Measurements from ENCODE around the gene STRN4. TPM values are rescaled to one million over a fixed set of nuclear protein-coding genes. Genes with fewer than 3 reads are reported as not detected.

STRN4 gene
- total RNA-seq, 1 experiment from 2014 or later: 107 TPM

GRCh38 chr19:46722004-46722380, 24.3 kb downstream of the STRN4 start (continued):
- TF ChIP-seq TCF7L2 (IDR thresholded peaks at IDR 0.05; ENCODE audit: borderline replicate concordance, extremely low read depth, insufficient read depth, insufficient read length) (no peak), POLR2AphosphoS5 (IDR thresholded peaks at IDR 0.05; ENCODE audit: low read depth, low read length) (no peak), EGR1 (IDR thresholded peaks at IDR 0.05; ENCODE audit: low read depth) (no peak), CTCF (IDR thresholded peaks at IDR 0.05 in 2 of 3, conservative IDR thresholded peaks at IDR 0.05 in 1 of 3; ENCODE audit: borderline replicate concordance in 1 of 3, insufficient read depth in 1 of 3, low read depth in 2 of 3, low read length in 2 of 3) (no peak; a peak in 1 of 6 replicates), SRF (IDR thresholded peaks at IDR 0.05; ENCODE audit: low read depth) (no peak)

- peaks cover 3 to 14% of the 10 kb centered on the region in 2 experiments; a peak in 3 of 4 replicates for H3K4me1 ChIP-seq (ENCODE audit: control insufficient read depth in 1 of 2, insufficient read depth in 2 of 2, low read length in 2 of 2)
- POLR2A ChIA-PET: no interaction called here
- no peaks in the 10 kb centered on the region for H3K9me3 ChIP-seq (ENCODE audit: control insufficient read depth in 1 of 2, insufficient read depth in 1 of 2, low read depth in 1 of 2, low read length in 2 of 2)
- no peak overlapping the region for H2AFZ ChIP-seq (ENCODE audit: low read depth, low read length, poor library complexity, severe bottlenecking)
- H3K4me2 ChIP-seq (ENCODE audit: low read length): no peak overlapping the region
- no peak overlapping the region for H3K9ac ChIP-seq (ENCODE audit: low read length)
- TF ChIP-seq SIN3A (IDR thresholded peaks at IDR 0.05; ENCODE audit: low read depth): no peak
- no peak for TF ChIP-seq ZNF274 (IDR thresholded peaks at IDR 0.05; ENCODE audit: low read depth, low read length)
- TF ChIP-seq ELF1 (IDR thresholded peaks at IDR 0.05; ENCODE audit: borderline replicate concordance, low read depth): no peak
- no peak for TF ChIP-seq ZFX (IDR thresholded peaks at IDR 0.05)
- peak in 2 of 3 experiments; percentile 23 to 35; a peak in 2 of 6 replicates for TF ChIP-seq CTCF (IDR thresholded peaks at IDR 0.05 in 2 of 3, conservative IDR thresholded peaks at IDR 0.05 in 1 of 3; ENCODE audit: borderline replicate concordance in 1 of 3, insufficient read depth in 1 of 3, low read depth in 2 of 3, low read length in 2 of 3)
- no peak for TF ChIP-seq EZH2 (IDR thresholded peaks at IDR 0.05)
- RAD21 ChIA-PET (ENCODE audit: low non-redundant PET in 1 of 2, low total read pairs in 2 of 2, uncharacterized antibody in 2 of 2, unreplicated experiment in 2 of 2): no interaction called here
- ATAC-seq: no peak
- no TSS peak for BruUV-seq (replicated peaks)
- no peak overlapping the region for H3K27ac ChIP-seq (ENCODE audit: low read depth, low read length)
- no peaks in the 10 kb centered on the region for H3K9me2 ChIP-seq (ENCODE audit: insufficient read depth)
- DNase-seq (ENCODE audit: low read depth, low spot score): no peak
- no peaks in the 10 kb centered on the region for H3K27me3 ChIP-seq (ENCODE audit: insufficient read depth, low read length)
- peaks cover 4% of the 10 kb centered on the region for H3K79me2 ChIP-seq (ENCODE audit: insufficient read depth, low read length)
- intact Hi-C loops (cut with micrococcal nuclease): loop anchor here (10.0 kb wide), 1 partner anchor 107 kb away; no protein-coding TSS in a partner anchor
- H4K20me1 ChIP-seq (ENCODE audit: insufficient read depth): no peaks in the 10 kb centered on the region
- H3K36me3 ChIP-seq (ENCODE audit: control insufficient read depth in 1 of 2, insufficient read depth in 2 of 2, low read length in 2 of 2): peaks cover 31 to 55% of the 10 kb centered on the region in 2 experiments; a peak in 3 of 4 replicates
- H3K4me3 ChIP-seq (replicated peaks in 1 of 2; ENCODE audit: low read depth in 1 of 2, low read length in 2 of 2): no peak overlapping the region
- CTCF ChIA-PET: interaction anchor here (0.5 kb wide), 1 partner anchor 119 kb away, joined by 3 read pairs; no protein-coding TSS in a partner anchor
Observed at GRCh38 chr19:46721269-46722003, 24.8 kb downstream of the STRN4 start.
